Suprapubic skin (tissue), 4 donors: ENCODE data around the gene DAB1. TPM values are rescaled to one million over a fixed set of nuclear protein-coding genes. Genes with fewer than 3 reads are reported as not detected.

ENCODE experiments used
- DNase-seq, 2 donors: peaks; one replicate each; pipeline ENCODE4 v3.0.0-alpha.2; 2019; ENCODE audit warnings: low spot score in 2 of 2
- H3K27ac ChIP-seq: fragments of 200-600 bp; sonication (generic); one replicate; pipeline ENCODE4 v1.5.1; 2019
- H3K27me3 ChIP-seq: fragments of 200-600 bp; sonication (generic); one replicate; pipeline ENCODE4 v1.5.1; 2019
- H3K36me3 ChIP-seq: fragments of 200-600 bp; sonication (generic); one replicate; pipeline ENCODE4 v1.5.1; 2019
- H3K4me1 ChIP-seq: fragments of 200-600 bp; sonication (generic); one replicate; pipeline ENCODE4 v1.5.1; 2019
- H3K4me3 ChIP-seq: fragments of 200-600 bp; sonication (generic); one replicate; pipeline ENCODE4 v1.5.1; 2019; ENCODE audit warnings: mild to moderate bottlenecking
- H3K9me3 ChIP-seq: fragments of 200-600 bp; sonication (generic); one replicate; pipeline ENCODE4 v1.5.1; 2019
- EP300 ChIP-seq: sonication (generic); formaldehyde crosslinking; IDR thresholded peaks from one replicate; pipeline ENCODE4 v1.6.1; 2017; ENCODE audit warnings: antibody characterized with exemption
- POLR2A ChIP-seq, 2 donors: fragments of 450-650 bp; IDR thresholded peaks; one replicate each; pipeline ENCODE4 v1.6.1; 2017; ENCODE audit warnings: antibody characterized with exemption in 2 of 2, mild to moderate bottlenecking in 2 of 2, moderate library complexity in 2 of 2
- POLR2AphosphoS5 ChIP-seq, 3 donors: sonication (generic); formaldehyde crosslinking; IDR thresholded peaks; one replicate each; pipeline ENCODE4 v1.6.1; 2017; ENCODE audit warnings: antibody characterized with exemption in 3 of 3
- WGBS: methylation state at CpG from one replicate; pipeline ENCODE4 v1.1.5; 2018; 5-methylcytosine and 5-hydroxymethylcytosine counted together
- total RNA-seq, 4 donors: library from RNA; depleted of rRNA; stranded (reverse); fragments of >200 nt; gene quantifications; one replicate each; pipeline ENCODE4 v1.1.0, GENCODE V29; 2016
- TF ChIP-seq, protein P1 (sequence below), 2 donors: fragments of 200-600 bp in 1 of 2; fragments of 450-650 bp in 1 of 2; sonication (generic) in 1 of 2; IDR thresholded peaks; one replicate each; pipeline ENCODE4 v1.5.1; 2016 to 2019; ENCODE audit warnings: antibody characterized with exemption in 2 of 2, mild to moderate bottlenecking in 1 of 2, moderate library complexity in 1 of 2

DAB1 gene
- total RNA-seq, 4 donors from 2014 or later = 0.17 to 1.0 (median 0.30) TPM

GRCh38 chr1:56967355-56967754 is 456.5 kb downstream of the DAB1 start:
- H3K4me3 ChIP-seq = no peak overlapping the region
- WGBS = 65% methylated on average over 3 of the region's 3 CpGs
- peaks cover 3% of the 10 kb centered on the region for H3K27me3 ChIP-seq
- H3K9me3 ChIP-seq = peaks cover 3% of the 10 kb centered on the region
- DNase-seq = no peak
- no peak for TF ChIP-seq EP300
- TF ChIP-seq POLR2A (IDR thresholded peaks at IDR 0.05) = no peak
- TF ChIP-seq, protein P1, sequence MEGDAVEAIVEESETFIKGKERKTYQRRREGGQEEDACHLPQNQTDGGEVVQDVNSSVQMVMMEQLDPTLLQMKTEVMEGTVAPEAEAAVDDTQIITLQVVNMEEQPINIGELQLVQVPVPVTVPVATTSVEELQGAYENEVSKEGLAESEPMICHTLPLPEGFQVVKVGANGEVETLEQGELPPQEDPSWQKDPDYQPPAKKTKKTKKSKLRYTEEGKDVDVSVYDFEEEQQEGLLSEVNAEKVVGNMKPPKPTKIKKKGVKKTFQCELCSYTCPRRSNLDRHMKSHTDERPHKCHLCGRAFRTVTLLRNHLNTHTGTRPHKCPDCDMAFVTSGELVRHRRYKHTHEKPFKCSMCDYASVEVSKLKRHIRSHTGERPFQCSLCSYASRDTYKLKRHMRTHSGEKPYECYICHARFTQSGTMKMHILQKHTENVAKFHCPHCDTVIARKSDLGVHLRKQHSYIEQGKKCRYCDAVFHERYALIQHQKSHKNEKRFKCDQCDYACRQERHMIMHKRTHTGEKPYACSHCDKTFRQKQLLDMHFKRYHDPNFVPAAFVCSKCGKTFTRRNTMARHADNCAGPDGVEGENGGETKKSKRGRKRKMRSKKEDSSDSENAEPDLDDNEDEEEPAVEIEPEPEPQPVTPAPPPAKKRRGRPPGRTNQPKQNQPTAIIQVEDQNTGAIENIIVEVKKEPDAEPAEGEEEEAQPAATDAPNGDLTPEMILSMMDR (IDR thresholded peaks at IDR 0.05) = no peak
- TF ChIP-seq POLR2AphosphoS5 (IDR thresholded peaks at IDR 0.05) = no peak
- H3K27ac ChIP-seq = no peak overlapping the region
- H3K36me3 ChIP-seq = no peaks in the 10 kb centered on the region
- no peaks in the 10 kb centered on the region for H3K4me1 ChIP-seq

GRCh38 chr1:56966698-56966999 is 457.2 kb downstream of the DAB1 start:
- no peak for DNase-seq
- Histone ChIP-seq H3K4me3 (no peak overlapping the region), H3K4me1 (no peaks in the 10 kb centered on the region), H3K36me3 (no peaks in the 10 kb centered on the region), H3K27me3 (peaks cover 3% of the 10 kb centered on the region), H3K9me3 (peaks cover 3% of the 10 kb centered on the region), H3K27ac (no peak overlapping the region)
- 92% methylated on average over 1 of the region's 1 CpG for WGBS
- TF ChIP-seq EP300 (no peak), POLR2AphosphoS5 (IDR thresholded peaks at IDR 0.05) (no peak), POLR2A (IDR thresholded peaks at IDR 0.05) (no peak)
- TF ChIP-seq, protein P1 (IDR thresholded peaks at IDR 0.05) = no peak

DNA sequence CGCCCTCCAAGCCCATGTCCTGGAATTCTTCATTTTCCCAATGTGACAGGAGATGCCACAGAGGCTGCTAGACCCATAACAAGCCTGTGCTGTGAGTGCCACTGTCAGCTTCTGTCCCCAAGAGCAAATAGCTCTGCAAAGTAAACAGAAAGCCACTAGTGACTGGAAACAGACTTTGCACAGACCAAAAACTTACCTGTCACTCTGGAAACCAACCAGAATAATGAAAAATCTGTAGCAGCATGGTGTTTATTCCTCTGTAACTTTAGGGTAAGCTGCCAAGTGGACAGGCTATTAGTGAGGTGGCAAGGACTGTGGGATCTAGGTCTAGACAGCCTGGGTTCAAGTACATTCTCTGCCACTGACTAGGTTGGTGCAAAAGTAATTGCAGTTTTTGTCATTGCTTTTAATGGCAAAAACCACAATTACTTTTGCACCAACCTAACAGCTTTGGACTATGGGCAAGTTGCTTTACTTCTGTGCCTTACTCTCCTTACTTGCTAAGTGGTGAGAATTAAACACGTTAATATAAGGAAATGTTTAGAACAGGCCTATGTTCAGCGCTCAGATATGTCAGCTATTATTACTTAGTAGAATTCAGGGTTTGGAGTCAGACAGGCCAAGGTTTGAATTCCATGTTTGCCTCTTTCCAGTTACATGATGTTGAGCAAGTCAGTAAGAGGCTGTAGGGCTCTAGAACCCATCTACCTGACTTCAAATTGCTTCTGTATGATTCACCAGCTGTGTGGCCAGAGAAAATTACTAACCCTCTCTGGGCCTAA is 457.8 kb downstream of the DAB1 start, which contains the start of gene C8B:
TSS of gene C8B (minus strand) at position 100 of the 782 bp plus-strand sequence. CDS start at position 33, 67 bp downstream.
- Histone ChIP-seq H3K4me1 (no peaks in the 10 kb centered on the region), H3K9me3 (peaks cover 3% of the 10 kb centered on the region), H3K27me3 (peaks cover 3% of the 10 kb centered on the region), H3K36me3 (no peaks in the 10 kb centered on the region), H3K27ac (no peak within 1 kb of the TSS), H3K4me3 (no peak within 1 kb of the TSS)
- 88% methylated on average over 3 of the region's 3 CpGs for WGBS
- no peak for DNase-seq
- TF ChIP-seq EP300 (no peak), POLR2AphosphoS5 (IDR thresholded peaks at IDR 0.05) (no peak), POLR2A (IDR thresholded peaks at IDR 0.05) (no peak)
- TF ChIP-seq, protein P1 (IDR thresholded peaks at IDR 0.05) = no peak

GRCh38 chr1:56965191-56965590 is 458.7 kb downstream of the DAB1 start:
- H3K4me3 ChIP-seq = no peak overlapping the region
- WGBS = 72% methylated on average over 3 of the region's 3 CpGs
- no peak for DNase-seq
- no peaks in the 10 kb centered on the region for H3K4me1 ChIP-seq
- TF ChIP-seq, protein P1 (IDR thresholded peaks at IDR 0.05) = no peak
- TF ChIP-seq POLR2A (IDR thresholded peaks at IDR 0.05) (no peak), POLR2AphosphoS5 (IDR thresholded peaks at IDR 0.05) (no peak), EP300 (no peak)
- peaks cover 3% of the 10 kb centered on the region for H3K27me3 ChIP-seq
- no peaks in the 10 kb centered on the region for H3K36me3 ChIP-seq
- no peak overlapping the region for H3K27ac ChIP-seq
- peaks cover 3% of the 10 kb centered on the region for H3K9me3 ChIP-seq

- H3K36me3 ChIP-seq = no peaks in the 10 kb centered on the region
- H3K27me3 ChIP-seq = peaks cover 3% of the 10 kb centered on the region
- H3K4me1 ChIP-seq = no peaks in the 10 kb centered on the region
- no peak overlapping the region for H3K27ac ChIP-seq
- peaks cover 3% of the 10 kb centered on the region for H3K9me3 ChIP-seq
- H3K4me3 ChIP-seq = no peak overlapping the region
- DNase-seq = no peak
- TF ChIP-seq EP300 (no peak), POLR2A (IDR thresholded peaks at IDR 0.05) (no peak), POLR2AphosphoS5 (IDR thresholded peaks at IDR 0.05) (no peak)
- TF ChIP-seq, protein P1 (IDR thresholded peaks at IDR 0.05) = no peak
- 90% methylated on average over 9 of the region's 9 CpGs for WGBS
Observed at GRCh38 chr1:56964349-56965017, 459.4 kb downstream of the DAB1 start.
